HFF-Myc (cell line): Measurements from ENCODE around the gene GRIA1.

Source experiments
- DNase-seq: peaks from one replicate; pipeline ENCODE4 v3.0.0-alpha.2; 2011; ENCODE audit warnings: low read depth; ENCODE audit errors: extremely low read depth
- H3K4me3 ChIP-seq: replicated peaks from 2 replicates; pipeline ENCODE4 v1.5.1; 2011; ENCODE audit warnings: low read depth, mild to moderate bottlenecking, control low read depth, low read length
- TF ChIP-seq, protein P1 (sequence below): IDR thresholded peaks from 2 replicates; pipeline ENCODE4 v1.5.1; 2012; ENCODE audit warnings: mild to moderate bottlenecking, low read depth, low read length, control low read depth; ENCODE audit errors: missing control alignments

Gene GRIA1

DNA sequence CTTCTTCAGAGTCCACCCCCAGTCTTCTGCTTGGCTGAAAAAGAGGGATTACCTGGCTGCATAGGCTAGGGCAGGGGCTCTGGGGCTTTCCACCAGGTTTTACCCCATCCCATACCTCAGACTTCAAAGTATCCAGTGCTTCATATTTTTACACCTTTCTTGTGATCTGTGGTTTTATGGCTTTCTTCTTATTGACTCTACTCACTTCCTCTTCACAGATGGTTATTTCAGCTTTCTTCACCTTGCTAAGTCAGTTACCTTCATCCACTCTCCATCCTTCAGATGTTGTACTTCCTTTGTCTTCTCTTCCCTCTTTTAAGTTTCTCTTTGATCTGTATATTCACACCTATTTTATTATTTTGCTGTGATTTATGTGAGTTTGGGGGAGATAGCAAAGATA is 104.3 kb downstream of the GRIA1 start:
- no peak overlapping the region for H3K4me3 ChIP-seq
- no peak for DNase-seq
- TF ChIP-seq, protein P1, sequence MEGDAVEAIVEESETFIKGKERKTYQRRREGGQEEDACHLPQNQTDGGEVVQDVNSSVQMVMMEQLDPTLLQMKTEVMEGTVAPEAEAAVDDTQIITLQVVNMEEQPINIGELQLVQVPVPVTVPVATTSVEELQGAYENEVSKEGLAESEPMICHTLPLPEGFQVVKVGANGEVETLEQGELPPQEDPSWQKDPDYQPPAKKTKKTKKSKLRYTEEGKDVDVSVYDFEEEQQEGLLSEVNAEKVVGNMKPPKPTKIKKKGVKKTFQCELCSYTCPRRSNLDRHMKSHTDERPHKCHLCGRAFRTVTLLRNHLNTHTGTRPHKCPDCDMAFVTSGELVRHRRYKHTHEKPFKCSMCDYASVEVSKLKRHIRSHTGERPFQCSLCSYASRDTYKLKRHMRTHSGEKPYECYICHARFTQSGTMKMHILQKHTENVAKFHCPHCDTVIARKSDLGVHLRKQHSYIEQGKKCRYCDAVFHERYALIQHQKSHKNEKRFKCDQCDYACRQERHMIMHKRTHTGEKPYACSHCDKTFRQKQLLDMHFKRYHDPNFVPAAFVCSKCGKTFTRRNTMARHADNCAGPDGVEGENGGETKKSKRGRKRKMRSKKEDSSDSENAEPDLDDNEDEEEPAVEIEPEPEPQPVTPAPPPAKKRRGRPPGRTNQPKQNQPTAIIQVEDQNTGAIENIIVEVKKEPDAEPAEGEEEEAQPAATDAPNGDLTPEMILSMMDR, result no peak

DNA sequence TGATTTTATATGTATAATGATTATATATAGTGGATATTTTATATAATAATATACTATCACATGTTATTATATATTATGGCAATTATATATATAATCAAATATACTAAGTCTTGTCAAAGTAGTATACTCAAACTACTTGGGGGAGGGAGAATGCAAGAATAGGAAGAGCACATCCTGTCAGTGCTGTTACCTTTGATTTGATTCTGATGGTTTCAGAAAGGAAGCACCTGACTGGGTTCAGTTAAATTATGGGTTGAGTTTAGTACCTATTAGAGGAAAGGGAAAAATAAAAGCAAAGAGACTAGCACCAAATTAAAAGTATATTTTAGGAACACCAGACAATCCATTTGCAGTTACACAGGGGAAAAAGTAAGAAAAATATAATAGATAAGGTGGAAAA is 107.6 kb downstream of the GRIA1 start:
- TF ChIP-seq, protein P1, result no peak
- DNase-seq, result no peak
- H3K4me3 ChIP-seq, result no peak overlapping the region

DNA sequence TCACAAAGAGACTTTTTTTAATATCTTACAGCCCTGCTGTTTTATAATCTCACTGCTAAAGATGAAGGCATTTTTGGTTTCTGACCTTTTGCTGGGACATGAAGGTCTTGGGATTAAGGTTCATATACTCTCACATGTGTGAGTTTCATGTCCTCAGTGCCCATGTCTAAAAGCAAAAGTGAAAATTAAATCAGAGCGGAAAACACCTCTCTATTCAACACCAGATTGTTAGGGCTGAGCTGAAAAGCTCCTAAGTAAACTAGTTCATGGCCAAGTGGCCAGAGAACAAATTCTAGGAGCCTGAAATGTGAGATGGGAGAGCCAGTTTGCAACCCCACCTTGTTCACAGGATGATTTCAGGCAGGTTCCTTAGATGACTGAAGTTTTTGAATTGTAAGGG is 110.9 kb downstream of the GRIA1 start:
- H3K4me3 ChIP-seq, result no peak overlapping the region
- no peak for DNase-seq
- TF ChIP-seq, protein P1, result no peak

DNA sequence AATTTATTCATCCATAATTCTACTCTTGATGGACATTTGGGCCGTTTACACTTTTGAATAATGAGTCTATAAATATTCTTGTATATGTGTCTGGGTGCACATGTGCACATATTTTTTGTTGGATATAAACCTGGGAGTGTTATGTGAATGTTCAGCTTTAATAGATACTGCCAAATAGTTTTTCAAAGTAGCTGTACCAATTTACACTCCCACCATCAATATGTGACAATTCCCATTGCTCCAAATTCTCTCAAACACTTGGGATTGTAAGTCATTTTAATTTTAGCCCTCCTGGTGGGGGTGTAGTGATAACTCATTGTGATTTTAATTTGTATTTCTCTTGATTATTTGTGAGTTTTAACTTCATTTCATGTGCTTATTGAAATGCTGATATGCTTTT is 114.9 kb downstream of the GRIA1 start:
- TF ChIP-seq, protein P1, result no peak
- H3K4me3 ChIP-seq, result no peak overlapping the region
- no peak for DNase-seq

DNA sequence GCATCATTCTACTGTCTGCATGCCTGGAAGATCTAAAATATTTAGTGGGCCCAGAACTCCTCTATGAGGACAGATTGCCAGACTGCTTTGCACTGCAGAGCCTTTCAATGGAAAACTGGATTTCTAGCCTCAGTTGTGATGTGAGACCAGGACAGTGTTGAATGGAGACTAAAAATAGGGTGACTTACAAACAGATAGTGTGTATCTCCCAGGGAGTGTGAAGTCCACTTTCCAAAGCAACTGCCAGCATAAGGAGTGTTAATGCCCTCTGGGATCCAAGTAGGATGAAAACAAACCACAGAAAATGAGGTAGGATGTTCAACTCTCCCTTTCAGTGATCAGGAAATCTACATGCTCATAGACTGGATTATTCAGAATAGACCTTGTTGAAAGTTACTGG is 119.5 kb downstream of the GRIA1 start:
- no peak overlapping the region for H3K4me3 ChIP-seq
- TF ChIP-seq, protein P1, result no peak
- DNase-seq, result no peak

DNA sequence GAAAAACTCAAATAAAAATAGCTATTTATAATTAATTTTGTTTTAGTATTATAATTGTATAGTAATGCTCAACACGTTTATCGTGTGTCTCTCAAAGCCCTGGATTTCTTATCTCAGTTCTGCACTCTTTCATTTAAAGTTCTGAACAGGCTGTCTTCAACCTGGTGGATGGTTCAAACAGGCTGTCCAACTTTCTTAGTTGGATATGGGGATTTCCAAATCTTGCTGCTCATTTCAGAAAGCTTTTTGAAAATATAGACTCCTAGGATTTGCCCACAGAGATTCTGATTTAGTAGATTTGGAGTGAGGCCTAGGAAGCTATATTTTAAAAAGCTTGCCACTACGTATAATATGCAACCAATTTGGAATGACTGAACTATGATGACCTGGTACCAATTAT is 120.3 kb downstream of the GRIA1 start:
- TF ChIP-seq, protein P1, result no peak
- no peak overlapping the region for H3K4me3 ChIP-seq
- DNase-seq, result no peak

DNA sequence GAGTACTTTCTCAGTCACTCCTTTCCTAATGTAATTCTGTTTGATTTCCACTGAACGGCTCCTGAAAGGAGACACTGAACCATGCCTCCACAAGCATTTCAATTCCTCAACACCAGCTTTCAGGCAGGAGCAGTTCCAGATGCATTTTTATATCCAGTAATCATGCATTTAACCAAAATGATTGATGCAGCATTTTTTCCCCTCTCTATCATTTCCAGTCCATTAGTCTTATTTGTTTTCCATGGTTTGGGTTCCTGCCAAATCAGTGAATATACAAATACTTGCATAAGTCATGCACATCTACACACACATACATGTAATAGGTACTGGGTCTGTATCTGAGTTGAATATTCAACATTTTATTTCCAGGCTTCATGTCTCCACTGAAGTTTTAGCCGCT is 122.7 kb downstream of the GRIA1 start:
- H3K4me3 ChIP-seq, result no peak overlapping the region
- TF ChIP-seq, protein P1, result no peak
- DNase-seq, result no peak
